ENCODE measurements around the gene ROPN1L.
"Not testable (repeated sequence)": the region's sequence is repeated elsewhere in the genome, so short reads cannot be mapped to it uniquely, and the experiment has no call there.

ROPN1L gene

DNA sequence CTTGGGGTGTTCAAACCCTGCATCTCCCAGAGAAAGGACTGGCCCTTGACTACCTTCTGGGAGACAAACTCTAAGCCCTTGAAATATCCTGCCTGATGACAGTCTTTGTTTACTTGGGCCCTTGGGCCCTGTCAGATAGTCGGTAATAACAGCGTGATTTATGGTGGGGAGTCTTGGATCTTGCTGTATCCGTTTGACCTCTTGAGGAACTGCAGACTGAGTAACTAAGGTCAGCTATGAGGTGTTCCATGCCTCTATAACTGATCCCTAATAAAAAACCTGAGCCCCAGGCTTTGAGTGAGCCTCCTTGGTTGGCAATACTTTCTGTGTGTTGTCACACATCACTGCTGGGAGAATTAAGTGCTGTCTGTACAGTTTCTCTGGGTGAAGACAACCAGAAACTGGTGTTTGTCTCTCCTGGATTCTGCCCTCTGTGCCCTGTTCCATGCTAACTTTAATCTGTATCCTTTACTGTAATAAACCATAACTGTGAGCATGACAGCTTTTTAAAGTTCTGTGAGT lies 66.0 kb downstream of the ROPN1L start:
- Histone ChIP-seq H3K4me1 (ENCODE audit: insufficient read depth, low read length) (peaks cover 4% of the 10 kb centered on the region), H3K4me3 (ENCODE audit: low read depth in 1 of 2, low read length in 2 of 2) (no peak overlapping the region), H3K36me3 (ENCODE audit: insufficient read depth, low read length) (no peaks in the 10 kb centered on the region), H3K27ac (ENCODE audit: low read depth, low read length) (no peak overlapping the region), H3K9ac (ENCODE audit: low read length) (no peak overlapping the region), H3K9me3 (ENCODE audit: low read length) (no peaks in the 10 kb centered on the region), H3K27me3 (ENCODE audit: control insufficient read depth in 1 of 2, insufficient read depth in 2 of 2, low read length in 2 of 2) (no peaks in the 10 kb centered on the region)

DNA sequence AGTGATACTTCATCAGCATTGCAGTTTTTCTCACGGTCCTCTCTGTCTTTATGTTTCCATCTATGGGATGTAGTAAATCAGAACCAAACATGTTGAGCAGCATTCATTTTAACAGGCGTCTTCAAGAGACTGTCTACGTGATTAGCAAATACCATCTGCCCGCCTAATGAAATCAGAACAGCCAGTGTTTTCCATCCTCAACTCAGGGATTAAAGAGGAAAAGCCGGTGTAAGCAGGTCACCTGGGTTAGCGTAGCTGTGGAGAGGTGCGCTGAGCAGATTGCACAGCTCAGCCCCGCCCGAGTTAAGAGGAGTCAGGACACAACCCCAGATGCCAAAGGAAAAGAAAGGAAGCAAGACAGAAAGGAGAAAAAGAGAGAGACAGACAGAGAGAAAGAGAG lies 67.9 kb downstream of the ROPN1L start:
- Histone ChIP-seq H3K9me3 (ENCODE audit: low read length) (no peaks in the 10 kb centered on the region), H3K27ac (ENCODE audit: low read depth, low read length) (no peak overlapping the region), H3K27me3 (ENCODE audit: control insufficient read depth in 1 of 2, insufficient read depth in 2 of 2, low read length in 2 of 2) (no peaks in the 10 kb centered on the region), H3K4me3 (ENCODE audit: low read depth in 1 of 2, low read length in 2 of 2) (no peak overlapping the region), H3K9ac (ENCODE audit: low read length) (no peak overlapping the region), H3K4me1 (ENCODE audit: insufficient read depth, low read length) (peaks cover 4% of the 10 kb centered on the region), H3K36me3 (ENCODE audit: insufficient read depth, low read length) (no peaks in the 10 kb centered on the region)

DNA sequence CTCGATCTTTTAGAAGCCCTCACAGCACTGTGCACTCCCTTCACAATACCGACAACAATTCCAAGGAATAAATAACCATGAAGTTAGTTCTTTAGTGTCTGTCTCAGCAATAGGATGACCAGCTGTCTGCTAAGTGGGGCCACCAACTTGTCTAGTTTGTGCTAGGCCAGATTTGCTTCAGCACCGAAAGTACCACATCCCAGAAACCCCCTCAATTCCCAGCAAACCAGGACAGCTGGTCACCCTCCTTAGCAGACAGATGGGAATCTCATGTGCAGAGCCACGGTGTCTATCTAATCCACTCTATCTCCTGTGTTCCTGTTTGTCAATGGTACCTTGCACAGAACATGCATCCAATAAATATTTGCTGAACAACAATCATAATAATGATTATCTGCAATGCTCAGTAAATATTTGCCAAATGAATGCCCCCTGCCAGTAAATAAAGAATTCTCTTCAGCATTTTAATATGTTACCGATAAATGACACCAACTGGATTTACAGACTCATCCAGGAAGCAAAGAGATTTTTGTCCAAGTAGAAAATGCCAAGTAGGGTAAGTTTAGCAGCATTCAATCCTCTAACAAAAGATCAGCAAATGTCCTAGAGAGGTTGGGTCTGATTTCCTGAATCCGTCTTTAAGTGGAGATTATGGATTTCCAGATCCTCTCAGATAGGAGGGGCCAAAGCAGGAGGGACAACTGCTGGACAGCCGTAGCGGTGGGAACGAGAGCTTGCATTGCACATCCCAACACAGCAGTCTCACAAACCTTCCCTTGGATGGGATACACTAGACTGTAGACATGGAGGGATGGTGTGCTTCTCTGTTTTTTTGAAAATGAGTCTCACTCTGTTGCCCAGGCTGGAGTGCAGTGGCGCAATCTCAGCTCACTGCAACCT lies 70.3 kb downstream of the ROPN1L start:
- Histone ChIP-seq H3K9ac (ENCODE audit: low read length) (no peak overlapping the region), H3K27ac (ENCODE audit: low read depth, low read length) (no peak overlapping the region), H3K9me3 (ENCODE audit: low read length) (no peaks in the 10 kb centered on the region), H3K4me1 (ENCODE audit: insufficient read depth, low read length) (peaks cover 4% of the 10 kb centered on the region), H3K4me3 (ENCODE audit: low read depth in 1 of 2, low read length in 2 of 2) (no peak overlapping the region), H3K27me3 (ENCODE audit: control insufficient read depth in 1 of 2, insufficient read depth in 2 of 2, low read length in 2 of 2) (no peaks in the 10 kb centered on the region), H3K36me3 (ENCODE audit: insufficient read depth, low read length) (no peaks in the 10 kb centered on the region)

DNA sequence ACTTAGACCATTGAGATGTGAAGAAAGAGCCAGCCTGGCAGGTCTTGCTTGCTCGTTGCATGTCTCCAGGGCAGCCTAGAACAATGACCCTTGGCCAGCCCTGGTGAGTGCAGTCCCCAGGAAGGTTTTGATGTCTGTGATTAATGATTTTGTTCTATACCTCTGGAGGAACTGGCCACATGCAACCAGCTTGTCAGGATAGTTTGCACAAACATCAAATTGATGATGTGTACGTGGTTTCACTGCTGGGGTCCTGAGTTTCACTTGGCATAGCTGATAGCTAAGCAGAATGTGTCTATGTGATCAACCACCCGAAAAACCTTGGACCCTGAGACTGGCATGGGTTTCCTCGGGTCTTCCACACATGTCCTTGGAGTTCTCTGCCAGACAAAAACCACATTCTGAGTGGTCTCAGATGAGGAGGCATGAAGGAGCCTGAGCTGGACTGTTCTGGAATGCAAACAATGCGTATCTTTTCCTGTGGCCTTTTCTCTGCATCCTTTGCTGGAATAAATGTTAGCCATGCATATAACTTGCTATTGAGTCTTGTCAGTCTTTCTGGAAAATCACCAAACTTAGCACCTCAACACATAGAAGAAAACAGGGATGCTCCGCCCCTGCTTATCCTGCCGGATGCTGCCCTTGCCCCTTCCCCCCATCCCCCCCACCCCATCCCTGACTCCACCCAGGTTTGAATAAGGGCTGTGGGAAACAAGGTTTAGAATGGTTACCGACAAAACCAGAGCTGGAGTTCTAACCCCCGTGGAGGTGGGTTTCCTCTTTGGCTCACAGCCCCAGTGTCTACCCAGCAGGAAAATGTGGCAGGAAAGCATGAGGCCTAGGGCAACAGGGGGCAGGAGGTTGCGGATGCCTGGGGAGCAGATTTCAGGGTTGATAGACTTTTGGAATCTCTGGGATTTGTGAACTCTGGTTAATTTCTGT lies 72.1 kb downstream of the ROPN1L start:
- Histone ChIP-seq H3K27ac (ENCODE audit: low read depth, low read length) (no peak overlapping the region), H3K9ac (ENCODE audit: low read length) (no peak overlapping the region), H3K36me3 (ENCODE audit: insufficient read depth, low read length) (no peaks in the 10 kb centered on the region), H3K27me3 (ENCODE audit: control insufficient read depth in 1 of 2, insufficient read depth in 2 of 2, low read length in 2 of 2) (no peaks in the 10 kb centered on the region), H3K4me1 (ENCODE audit: insufficient read depth, low read length) (no peaks in the 10 kb centered on the region), H3K9me3 (ENCODE audit: low read length) (no peaks in the 10 kb centered on the region), H3K4me3 (ENCODE audit: low read depth in 1 of 2, low read length in 2 of 2) (no peak overlapping the region)

DNA sequence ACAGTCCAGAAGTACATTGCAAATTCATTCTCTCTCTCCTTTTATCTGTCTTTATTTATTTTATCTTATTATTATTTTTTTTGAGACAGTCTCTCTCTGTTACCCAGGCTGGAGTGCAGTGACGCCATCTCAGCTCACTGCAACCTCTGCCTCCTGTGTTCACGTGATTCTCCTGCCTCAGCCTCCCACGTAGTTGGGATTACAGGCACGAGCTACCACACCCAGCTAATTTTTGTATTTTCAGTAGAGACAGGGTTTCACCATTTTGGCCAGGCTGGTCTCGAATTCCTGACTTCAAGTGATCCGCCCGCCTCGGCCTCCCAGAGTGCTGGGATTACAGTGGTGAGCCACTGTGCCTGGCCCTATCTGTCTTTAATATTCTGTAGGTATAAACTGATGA lies 72.9 kb downstream of the ROPN1L start:
- H3K36me3 ChIP-seq (ENCODE audit: insufficient read depth, low read length); H3K4me1 ChIP-seq (ENCODE audit: insufficient read depth, low read length); H3K4me3 ChIP-seq (ENCODE audit: low read depth in 1 of 2, low read length in 2 of 2); H3K9me3 ChIP-seq (ENCODE audit: low read length); H3K9ac ChIP-seq (ENCODE audit: low read length); H3K27me3 ChIP-seq (ENCODE audit: control insufficient read depth in 1 of 2, insufficient read depth in 2 of 2, low read length in 2 of 2); H3K27ac ChIP-seq (ENCODE audit: low read depth, low read length): not testable (repeated sequence)

Data from muscle layer of colon (tissue), 2 donors.